CD4-positive, alpha-beta T cell treated with Interferon gamma for 1 hour (primary cell): ENCODE measurements around the gene CFAP73.
"Not testable (repeated sequence)": the region's sequence is repeated elsewhere in the genome, so short reads cannot be mapped to it uniquely, and the experiment has no call there.

ENCODE experiments used
- DNase-seq: peaks from one replicate; pipeline ENCODE4 v3.0.0-alpha.2; 2020

The CFAP73 gene

DNA sequence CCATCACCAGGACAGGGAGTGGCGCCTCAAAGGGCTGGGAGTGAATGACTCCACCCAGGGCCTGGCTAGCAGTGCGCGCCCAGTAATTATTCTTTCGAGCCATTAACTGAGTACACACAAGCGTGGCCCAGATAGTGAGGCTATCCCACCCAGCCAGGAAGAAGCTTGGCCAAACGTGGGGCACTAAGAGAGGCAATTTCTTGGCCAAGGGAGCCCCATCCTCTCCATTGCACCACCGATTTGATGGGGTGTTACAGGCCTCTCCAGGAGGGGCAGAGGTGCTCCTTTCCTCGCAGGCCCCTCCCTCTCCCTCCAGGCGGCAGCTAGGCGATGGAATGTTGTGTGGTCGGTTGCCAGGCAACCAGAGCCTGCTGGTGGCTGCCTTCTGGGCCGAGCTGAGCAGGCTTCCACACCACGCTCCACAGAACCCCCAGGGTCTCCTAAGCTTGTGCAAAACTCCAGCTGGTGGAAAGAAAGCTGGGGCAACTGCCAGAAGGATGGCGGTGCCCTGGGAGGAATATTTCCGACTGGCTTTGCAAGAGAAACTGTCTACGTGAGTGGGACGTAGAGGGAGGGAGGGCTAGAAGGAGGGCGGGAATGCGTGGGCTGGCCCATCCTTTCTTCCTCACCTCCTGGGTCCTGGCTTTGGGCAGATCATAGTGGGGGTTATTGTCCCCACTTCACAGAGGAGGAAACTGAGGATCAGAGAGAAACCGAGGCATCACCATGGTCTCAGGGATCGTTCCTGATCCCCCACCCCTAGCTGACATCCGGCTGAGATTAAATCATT, at the start of gene CFAP73:
TSS of gene CFAP73 (plus strand) at position 364 of the 790 bp plus-strand sequence. CDS start at position 498, 134 bp downstream.
- DNase-seq: no peak

- no peak for DNase-seq
These were observed 49.8 kb upstream of the CFAP73 start for GRCh38 chr12:113099764-113100163.

DNA sequence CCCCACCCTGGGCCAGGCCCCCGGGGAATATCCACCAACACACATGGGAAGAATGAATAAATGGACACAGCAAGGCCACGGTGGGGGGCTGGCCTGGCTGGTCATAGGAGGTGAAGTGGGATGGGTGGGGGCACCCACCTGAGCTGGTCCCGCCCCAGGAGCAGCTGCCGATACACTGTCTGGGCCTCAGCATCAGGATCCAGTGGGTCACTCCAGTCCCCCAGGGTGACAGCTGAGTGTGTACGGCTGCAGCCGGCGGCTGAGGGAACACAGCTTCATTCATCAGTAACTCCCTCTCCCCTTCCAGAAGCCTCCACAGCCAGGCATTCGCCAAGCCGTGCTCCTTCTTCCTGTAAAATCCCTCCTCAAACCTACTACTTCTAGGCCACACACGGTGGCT, 47.8 kb upstream of the CFAP73 start:
- DNase-seq: no peak

DNA sequence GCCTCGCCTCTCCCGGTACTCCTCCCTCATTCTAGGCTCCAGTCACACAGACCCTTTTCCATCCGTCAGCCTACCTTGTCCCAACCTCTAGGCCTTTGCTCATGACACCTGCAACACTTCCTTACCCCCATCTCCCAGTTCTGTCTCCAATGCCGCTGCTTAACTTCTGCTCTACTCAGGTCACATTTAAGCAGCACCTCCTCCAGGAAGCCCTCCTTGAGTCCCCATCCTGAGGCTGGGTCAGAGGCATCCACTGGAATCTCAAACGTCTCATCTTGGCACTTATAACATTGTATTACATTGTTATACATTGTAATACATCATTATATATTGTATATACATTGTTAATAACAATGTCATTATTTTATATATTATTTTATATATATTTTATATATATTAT, 46.7 kb upstream of the CFAP73 start:
- no peak for DNase-seq

DNA sequence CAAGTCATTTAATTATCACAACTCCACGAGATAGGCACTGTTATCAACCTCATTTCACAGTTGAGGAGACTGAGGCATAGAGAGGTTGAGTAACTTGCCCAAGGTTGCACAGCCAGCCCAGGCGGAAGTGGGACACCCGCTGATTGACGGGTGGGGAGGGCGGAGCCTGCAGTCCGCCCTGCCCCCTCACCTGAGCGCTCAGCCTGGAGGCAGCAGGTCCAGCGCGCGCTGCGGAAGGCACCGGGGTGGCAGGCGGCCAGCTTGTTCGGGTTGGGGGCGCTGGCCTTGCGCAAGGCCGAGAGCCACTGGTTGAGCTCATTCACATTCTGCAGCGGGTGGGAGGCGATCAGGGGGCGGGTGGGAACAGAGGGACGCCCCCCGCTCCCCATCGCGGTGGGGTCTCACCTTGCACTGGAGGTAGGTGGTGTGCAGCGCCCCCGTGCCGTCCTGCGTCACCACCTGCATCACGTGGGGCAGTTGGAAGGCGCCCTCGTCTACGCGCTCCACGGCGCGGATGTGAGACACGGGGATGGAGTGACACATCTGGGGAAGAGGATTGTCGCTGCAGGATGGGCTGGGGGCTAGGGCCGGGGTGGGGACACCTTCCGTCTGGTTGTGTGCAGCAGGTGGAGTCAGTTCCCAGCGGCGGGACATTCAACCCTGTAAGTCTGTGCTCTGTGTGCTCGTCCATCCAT, 45.6 kb upstream of the CFAP73 start:
- DNase-seq: peak; percentile 64

DNA sequence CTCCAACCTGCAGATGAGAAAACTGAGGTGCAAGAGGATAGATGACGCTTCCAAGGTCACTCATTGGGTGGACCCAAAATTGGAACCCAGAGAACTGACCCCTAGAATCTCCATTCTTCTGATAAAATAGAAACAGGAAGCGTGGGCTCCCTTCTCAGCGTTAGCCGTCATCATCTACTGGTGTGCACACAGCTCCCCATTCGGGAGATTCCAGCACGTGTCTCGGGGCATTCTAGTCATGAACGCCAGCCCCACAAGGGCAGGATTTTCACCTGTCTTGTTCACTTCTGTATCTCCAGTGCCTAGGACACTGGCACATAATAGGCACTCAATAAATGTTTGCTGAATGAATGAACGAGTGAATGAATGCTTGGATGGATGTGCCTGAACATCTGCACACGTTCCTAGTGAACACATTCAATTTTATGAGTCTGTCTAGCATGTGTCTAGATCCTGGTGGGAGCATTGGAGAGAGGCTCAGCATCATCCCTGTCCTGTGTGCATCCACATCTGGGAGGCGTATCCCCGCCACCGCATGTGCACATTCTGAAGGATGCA, 44.5 kb upstream of the CFAP73 start:
- DNase-seq: no peak

GRCh38 chr12:113105606-113106271, 43.8 kb upstream of the CFAP73 start:
- no peak for DNase-seq

- no peak for DNase-seq
These were observed 43.2 kb upstream of the CFAP73 start for GRCh38 chr12:113106361-113106760.

GRCh38 chr12:113108308-113108707, 41.2 kb upstream of the CFAP73 start:
- DNase-seq: no peak

- no peak for DNase-seq
These were observed 40.2 kb upstream of the CFAP73 start for GRCh38 chr12:113109360-113109759.

DNA sequence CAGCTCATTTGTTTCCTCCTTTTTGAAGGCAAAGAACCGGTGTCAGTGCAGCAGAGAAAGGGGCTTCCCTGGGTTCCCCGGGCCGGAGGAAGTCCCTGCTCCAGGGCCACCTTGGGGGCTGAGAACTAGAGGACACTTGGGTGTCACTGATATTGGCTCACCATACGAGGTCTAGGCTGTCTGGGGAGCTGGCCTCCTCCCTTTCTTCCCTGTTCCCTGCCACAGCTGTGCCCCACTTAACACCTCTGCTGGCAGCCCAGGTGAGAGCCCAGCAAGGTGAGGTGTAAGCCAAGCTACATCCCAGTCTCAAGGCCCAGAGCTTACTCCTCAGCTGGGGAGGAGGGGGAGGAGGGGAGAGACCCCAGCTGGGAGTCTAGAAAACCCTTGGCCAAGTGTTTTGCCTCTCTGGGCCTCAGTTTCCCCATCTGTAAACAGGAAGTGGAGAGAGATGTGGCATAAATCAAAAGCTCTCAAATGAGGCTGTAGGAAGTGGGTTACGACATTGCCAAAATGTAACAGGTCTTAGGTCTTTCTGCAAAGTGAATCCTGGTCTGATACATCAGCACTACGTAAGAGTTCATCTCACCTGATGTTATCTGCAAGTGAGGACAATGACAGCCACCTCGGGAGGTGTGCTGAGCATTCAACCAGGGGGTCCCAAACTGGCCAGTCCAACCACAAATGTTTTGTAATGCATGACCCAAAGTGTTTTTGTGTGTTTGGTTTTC, 39.5 kb upstream of the CFAP73 start:
- no peak for DNase-seq

DNA sequence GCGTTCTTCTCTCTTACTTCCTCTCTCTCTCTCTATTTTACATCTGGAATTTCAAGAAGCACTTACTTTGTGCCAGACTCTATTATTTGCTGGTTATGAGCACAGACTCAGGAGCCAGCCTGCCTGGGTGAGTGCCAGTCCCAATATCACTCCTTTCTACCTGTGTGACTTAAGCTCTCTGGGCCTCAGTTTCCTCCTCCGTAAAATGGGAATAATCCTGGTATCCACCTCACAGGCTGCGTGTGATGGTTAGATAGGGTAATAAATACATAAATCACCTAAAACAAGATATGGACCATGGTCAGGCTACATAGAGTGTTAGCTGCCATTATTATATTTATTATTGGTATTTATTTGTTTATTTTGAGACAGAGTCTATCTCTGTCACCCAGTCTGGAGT, 38.3 kb upstream of the CFAP73 start:
- DNase-seq: no peak

DNA sequence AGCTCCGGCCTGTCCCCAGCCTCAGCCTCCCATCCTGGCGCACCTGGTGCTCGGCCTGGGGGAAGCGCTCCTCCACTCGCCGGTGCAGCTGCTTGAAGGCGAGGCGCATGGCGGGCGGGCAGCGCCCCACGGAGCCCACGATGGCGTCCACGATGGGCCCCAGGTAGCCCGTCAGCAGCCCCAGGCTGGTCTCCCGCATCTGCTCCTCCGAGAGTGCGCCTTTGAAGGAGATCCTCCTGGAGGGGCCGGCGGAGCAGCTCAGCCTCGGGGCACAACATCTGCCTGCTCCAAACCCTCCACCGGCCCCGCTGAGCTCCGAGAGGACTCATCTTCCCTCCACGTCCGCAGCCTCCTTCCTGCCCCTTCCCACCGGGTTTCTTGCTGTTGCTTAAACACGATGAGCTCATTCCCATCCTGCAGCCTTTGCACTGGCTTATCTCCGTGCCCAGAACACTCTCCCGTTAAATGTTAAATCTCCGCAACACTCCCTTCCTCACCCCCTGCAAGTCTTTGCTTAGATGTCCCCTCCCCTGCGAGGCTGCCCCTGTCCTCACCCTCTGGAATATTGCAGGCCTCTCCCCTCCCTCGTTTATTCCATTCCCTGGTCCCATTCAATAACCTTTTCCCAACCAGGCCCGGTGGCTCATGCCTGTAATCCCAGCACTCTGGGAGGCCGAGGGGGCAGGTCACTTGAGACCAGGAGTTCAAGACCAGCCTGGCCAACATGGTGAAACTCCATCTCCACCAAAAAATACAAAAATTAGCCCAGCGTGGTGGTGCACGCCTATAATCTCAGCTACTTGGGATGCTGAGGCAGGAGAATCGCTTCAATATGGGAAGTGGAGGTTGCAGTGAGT, 37.3 kb upstream of the CFAP73 start:
- no peak for DNase-seq

GRCh38 chr12:113113397-113113796, 36.1 kb upstream of the CFAP73 start:
- no peak for DNase-seq

DNA sequence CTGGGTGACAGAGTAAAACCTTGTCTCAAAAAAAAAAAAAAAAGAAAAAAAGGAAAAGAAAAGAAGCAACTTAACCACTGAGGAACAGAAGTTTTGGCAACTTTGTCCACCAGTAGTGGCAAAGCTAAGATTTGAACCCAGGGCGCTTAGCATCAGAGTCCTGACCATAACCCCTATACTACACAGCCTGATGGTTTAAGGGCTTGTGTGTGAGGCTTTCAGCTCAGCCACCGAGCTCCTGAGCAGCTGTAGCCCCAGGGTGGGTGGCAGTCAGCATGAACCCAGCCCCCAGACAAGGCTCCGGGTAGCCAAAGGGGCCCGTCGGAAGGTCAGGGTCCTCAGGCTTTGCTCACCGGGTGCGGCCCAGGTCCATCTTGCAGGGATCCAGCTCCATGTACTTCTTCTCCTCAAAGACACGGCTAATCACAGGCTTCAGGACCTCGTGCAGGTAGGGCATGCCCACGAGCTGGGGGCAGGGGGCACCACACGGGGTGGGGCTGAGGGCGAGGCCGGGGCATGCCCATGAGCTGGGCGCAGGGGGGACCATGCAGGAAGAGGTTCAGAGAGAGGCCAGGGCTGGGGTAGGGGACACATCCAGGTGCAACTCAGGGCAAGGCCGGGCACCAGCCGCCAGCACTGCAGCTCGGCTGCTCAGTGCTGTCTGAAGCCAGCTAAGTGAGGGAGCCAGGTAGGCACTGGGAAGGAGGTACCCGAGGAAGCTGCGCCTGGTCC, 34.9 kb upstream of the CFAP73 start:
- no peak for DNase-seq

- no peak for DNase-seq
These were observed 33.9 kb upstream of the CFAP73 start for GRCh38 chr12:113115455-113116126.

DNA sequence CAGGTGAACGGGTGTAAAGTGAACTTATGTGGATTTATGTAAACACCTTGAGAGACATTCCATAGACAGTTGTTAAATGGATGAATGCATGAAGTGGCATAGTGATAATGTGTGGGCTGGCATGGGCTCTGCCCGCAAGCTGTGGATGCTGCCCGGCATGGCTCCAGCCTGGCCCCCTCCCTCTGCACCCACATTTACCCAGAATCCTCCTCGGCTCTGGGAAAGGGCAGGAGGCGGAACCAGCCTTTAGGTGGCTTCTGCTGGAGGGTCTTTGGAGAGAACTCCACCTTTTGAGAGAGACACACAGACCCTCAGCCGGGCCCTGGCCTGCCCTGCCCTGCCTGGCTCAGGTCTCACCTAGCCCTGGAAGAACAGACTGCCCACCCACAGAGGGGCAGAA, 32.6 kb upstream of the CFAP73 start:
- no peak for DNase-seq

- not testable (repeated sequence) for DNase-seq
These were observed 31.8 kb upstream of the CFAP73 start for GRCh38 chr12:113117684-113118083.

DNA sequence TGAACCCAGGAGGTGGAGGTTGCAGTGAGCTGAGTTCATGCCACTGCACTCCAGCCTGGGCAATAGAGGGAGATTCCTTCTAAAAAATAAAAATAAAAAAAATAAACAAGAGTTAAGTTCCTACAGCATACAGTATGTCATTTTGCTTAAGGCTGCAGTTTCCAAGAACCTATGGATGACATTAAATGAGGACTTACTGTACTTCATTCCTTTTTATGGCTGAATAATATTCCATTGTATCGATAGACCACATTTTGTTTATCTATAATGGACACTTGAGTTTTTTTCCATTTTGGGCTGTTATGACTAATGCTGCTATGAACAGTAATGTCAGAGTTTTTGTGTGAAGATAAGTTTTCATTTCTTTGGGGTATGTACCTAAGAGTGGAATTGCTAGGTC, 31.4 kb upstream of the CFAP73 start:
- DNase-seq: no peak

GRCh38 chr12:113119980-113120669, 29.4 kb upstream of the CFAP73 start:
- no peak for DNase-seq
